HG02623 (cell line): ENCODE measurements around the gene MED22.
"Not testable (repeated sequence)": the region's sequence is repeated elsewhere in the genome, so short reads cannot be mapped to it uniquely, and the experiment has no call there.

ENCODE experiments used
- ATAC-seq: cut with Tn5 transposase; IDR thresholded peaks from one replicate; pipeline ENCODE4 v1.9.1; 2021; ENCODE audit warnings: moderate library complexity; ENCODE audit not compliant: unreplicated experiment

Gene MED22

DNA sequence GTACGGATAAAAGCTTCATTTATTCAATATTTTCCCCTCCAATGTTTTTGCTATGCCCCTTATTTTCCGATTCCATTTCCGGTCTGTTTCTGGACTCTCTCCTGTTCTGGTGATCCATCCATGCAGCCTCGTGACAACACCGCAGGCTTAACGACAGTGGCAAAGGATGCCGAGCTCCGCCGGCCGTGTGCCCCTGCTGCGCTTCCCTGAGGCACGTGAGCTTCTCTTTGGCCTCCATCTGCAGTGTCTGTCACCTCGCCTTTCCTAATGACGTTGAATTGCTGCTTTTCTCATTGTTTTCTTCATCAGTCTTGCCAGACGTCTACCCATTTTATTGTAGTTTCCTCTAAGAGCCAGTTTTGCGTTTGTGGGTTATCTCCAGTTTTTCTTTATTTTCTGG lies 40.6 kb downstream of the MED22 start:
- ATAC-seq: no peak

DNA sequence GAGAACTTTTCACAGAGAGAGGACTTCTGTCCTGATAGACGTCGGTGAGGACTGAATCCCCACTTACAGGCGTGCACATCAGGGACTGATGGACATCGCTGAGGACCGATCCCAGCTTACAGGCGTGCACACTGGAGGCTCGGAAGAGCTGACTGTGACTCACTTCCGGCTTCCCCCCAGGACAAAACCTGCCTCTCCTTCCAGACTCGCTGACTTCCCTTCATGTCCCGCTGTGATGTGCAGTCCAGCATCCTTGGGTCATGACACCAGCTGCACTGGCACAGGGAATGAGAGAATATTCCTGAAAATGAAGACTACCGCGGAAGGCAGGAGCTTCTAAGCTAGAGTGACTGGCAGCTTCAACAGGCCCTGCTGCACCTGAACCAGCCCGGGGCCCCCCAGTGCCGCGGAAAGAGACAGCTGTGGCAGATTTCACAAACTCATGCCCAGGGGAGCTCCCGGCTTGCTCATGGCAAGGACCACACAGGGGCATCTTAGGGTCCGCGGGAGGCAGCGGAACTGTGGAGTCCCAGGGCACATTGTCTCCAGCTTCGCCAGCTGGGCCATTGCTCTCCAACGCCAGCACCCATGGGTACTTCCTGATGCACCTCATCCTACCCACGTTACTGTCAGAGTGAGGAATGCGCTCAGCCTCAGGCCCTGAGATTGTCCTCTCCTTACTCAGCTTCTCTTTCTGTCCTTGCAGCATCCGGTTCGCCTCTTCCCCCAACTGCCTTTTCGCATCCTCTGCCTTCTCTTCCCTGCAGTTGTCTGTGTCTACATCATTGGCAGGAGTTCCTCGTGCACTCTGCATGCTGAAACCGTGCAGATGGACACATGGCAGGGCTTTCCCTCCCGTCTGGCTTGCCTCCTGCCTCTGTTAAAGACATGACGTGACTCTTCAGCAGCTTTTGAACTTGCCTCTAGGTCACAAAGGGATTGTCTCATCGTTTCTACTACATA lies 41.4 kb downstream of the MED22 start:
- no peak for ATAC-seq

GRCh38 chr9:133305731-133306130 lies 42.2 kb downstream of the MED22 start:
- no peak for ATAC-seq

- no peak for ATAC-seq
These were observed 43.2 kb downstream of the MED22 start for GRCh38 chr9:133304477-133305377.

GRCh38 chr9:133304158-133304470 lies 43.8 kb downstream of the MED22 start:
- ATAC-seq: no peak

GRCh38 chr9:133303266-133304157 lies 44.4 kb downstream of the MED22 start:
- ATAC-seq: no peak

- ATAC-seq: no peak
These were observed 46.4 kb downstream of the MED22 start for GRCh38 chr9:133301253-133302230.

- ATAC-seq: not testable (repeated sequence)
These were observed 47.9 kb downstream of the MED22 start for GRCh38 chr9:133299996-133300395.

DNA sequence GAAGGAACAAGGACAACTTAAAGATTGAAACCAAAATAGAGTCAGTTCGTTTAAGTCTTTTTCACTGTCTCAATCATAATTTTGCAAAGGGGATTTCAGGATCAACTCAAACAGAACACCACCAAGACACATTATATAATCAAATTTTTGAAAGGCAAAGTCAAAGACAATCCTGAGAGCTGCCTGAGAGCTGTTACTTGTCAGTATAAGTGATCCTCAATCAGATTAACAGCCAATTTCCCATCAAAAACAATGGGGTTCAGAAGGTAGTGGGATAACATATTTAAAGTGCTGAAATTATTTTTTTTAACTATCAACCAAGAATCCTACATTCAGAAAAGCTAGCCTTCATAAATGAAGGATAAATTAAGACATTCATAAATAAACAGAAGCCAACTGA lies 53.7 kb downstream of the MED22 start:
- no peak for ATAC-seq

- ATAC-seq: no peak
These were observed 57.1 kb downstream of the MED22 start for GRCh38 chr9:133290751-133291302.
